ENCODE measurements around the gene CYP11A1. TPM values are rescaled to one million over a fixed set of nuclear protein-coding genes. Genes with fewer than 3 reads are reported as not detected.

The CYP11A1 gene
- total RNA-seq, 4 donors from 2014 or later = 0.67 to 3.7 (median 2.7) TPM

DNA sequence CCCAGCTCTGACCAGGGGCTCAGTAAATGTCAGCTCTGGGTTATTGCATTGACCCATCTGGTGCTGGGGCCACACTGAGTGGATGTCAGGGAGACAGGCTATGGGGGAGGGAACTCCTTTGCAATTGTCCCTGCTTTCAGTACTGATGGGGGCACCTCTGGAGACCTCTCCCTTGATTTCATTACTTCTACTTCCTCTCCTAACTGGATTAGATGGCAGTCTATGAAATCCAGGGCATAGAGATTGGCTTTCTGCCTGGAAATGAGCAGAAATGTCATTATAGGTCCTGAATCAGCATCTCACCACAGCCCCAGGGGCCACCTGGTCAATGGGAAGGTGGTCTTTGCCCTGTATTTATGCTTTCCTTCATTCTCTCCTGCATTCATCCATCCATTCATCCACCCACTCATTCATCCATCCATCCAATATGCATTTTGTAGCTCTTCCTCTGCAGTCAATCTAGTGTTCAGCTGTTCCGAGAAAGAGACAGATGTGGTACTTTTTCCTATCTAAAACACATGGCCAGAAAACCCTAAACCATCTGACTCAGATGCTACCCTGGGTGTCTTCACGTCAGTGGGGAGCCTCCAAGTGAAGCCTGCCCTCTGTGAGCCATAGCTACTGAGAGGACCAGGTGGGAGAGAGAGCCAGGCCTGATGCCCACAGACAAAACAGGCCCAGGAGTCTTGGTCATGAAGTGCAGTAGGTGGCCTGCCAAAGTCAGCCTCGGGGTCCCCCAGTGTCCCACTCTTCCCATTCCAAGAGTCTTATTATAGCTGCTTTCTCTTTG is 74.2 kb downstream of the CYP11A1 start:
- TF ChIP-seq EP300 (IDR thresholded peaks at IDR 0.05) (no peak), POLR2A (IDR thresholded peaks at IDR 0.05) (no peak), POLR2AphosphoS5 (IDR thresholded peaks at IDR 0.05) (no peak)
- TF ChIP-seq, protein P1, sequence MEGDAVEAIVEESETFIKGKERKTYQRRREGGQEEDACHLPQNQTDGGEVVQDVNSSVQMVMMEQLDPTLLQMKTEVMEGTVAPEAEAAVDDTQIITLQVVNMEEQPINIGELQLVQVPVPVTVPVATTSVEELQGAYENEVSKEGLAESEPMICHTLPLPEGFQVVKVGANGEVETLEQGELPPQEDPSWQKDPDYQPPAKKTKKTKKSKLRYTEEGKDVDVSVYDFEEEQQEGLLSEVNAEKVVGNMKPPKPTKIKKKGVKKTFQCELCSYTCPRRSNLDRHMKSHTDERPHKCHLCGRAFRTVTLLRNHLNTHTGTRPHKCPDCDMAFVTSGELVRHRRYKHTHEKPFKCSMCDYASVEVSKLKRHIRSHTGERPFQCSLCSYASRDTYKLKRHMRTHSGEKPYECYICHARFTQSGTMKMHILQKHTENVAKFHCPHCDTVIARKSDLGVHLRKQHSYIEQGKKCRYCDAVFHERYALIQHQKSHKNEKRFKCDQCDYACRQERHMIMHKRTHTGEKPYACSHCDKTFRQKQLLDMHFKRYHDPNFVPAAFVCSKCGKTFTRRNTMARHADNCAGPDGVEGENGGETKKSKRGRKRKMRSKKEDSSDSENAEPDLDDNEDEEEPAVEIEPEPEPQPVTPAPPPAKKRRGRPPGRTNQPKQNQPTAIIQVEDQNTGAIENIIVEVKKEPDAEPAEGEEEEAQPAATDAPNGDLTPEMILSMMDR (IDR thresholded peaks at IDR 0.05) = no peak

DNA sequence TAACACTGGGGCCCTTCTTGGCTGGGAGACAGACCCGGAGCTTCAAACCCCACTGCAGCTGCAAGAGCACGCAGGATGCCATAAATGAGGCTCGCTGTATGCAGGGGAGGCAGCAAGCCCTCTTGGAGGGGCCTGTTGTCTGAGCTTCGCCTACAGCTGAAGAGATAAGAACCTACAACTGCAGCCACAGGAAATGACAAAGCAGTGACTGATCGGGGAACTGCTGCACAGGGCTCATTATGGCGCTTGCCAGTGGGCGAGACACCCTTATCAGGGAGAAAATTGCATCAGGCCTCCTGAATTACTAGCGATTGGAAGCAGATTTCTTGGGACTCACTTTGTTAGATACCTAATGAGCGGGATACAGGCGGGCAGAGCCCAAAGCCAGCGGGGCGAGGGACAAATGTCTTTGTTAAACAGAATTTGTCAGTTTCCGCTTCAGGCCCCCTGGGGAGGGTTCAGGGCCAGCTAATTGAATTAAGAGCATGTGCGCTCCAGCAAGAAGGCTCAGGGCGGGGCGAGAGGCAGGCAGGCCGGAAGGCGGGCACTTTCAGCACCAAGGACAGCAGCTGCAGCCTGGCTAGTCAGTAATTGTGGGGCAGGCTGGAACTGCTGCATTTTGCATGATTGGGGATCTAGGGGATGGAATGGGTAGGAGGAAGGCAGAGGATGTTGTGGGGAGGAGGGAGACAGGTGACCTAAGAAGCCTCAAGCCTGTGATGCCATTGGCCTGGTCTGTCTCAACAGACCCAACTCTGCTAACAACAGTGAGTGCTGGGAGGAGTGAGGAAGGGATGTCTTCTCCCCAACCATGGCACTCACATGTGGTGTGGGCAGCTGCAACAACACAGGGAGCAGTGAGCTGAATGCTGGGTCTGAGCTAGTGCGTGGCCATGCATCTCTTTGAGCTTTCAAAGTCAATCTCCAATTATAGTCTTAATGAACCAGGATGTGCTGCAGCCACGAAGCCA is 76.1 kb downstream of the CYP11A1 start:
- H3K27ac ChIP-seq = no peak overlapping the region

More for the DNA sequence above, 74.2 kb downstream of the CYP11A1 start:
- 65 to 85% methylated on average over 2 of the region's 3 CpGs for WGBS, 2 donors (ENCODE audit: low coverage in 1 of 2)
- Histone ChIP-seq H3K9me3 (no peaks in the 10 kb centered on the region), H3K4me1 (peaks cover 0 to 7% (median 0%) of the 10 kb centered on the region in 3 donors), H3K4me3 (no peak overlapping the region), H3K36me3 (no peaks in the 10 kb centered on the region), H3K27ac (no peak overlapping the region), H3K27me3 (peaks cover 57% of the 10 kb centered on the region)
- ATAC-seq = no peak

DNA sequence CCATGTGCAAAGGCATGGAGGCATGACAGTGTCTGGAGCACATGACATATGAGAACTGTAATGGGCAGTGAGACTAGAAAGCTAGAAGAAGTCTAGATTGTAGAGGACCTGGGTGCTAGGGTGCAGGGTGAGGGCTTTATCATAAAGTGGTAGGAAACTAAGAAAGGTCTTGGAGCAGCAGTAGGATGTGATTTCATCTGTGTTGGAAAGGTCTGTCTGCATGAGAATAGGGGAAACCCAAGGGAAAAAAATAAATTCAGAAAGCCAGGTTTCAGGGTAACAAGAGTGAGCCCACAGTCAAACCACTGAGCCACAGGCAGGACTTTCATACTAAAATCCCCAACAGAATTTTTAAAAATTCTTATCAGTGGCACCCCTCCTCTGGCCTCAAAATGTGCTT is 76.8 kb downstream of the CYP11A1 start:
- H3K27me3 ChIP-seq = peaks cover 47% of the 10 kb centered on the region
- H3K4me3 ChIP-seq = no peak overlapping the region
- peaks cover 0 to 7% (median 0%) of the 10 kb centered on the region in 3 donors for H3K4me1 ChIP-seq
- H3K36me3 ChIP-seq = no peaks in the 10 kb centered on the region
- no peak overlapping the region for H3K27ac ChIP-seq
- TF ChIP-seq POLR2AphosphoS5 (IDR thresholded peaks at IDR 0.05) = no peak
- no peak for TF ChIP-seq POLR2A (IDR thresholded peaks at IDR 0.05)
- TF ChIP-seq EP300 (IDR thresholded peaks at IDR 0.05) = no peak
- TF ChIP-seq, protein P1 (IDR thresholded peaks at IDR 0.05) = no peak
- H3K9me3 ChIP-seq = no peaks in the 10 kb centered on the region
- ATAC-seq = no peak

More for the DNA sequence above, 76.1 kb downstream of the CYP11A1 start:
- Histone ChIP-seq H3K36me3 (no peaks in the 10 kb centered on the region), H3K27me3 (peaks cover 54% of the 10 kb centered on the region), H3K4me3 (no peak overlapping the region), H3K4me1 (peaks cover 0 to 7% (median 0%) of the 10 kb centered on the region in 3 donors), H3K9me3 (no peaks in the 10 kb centered on the region)
- TF ChIP-seq POLR2A (IDR thresholded peaks at IDR 0.05) (no peak), EP300 (IDR thresholded peaks at IDR 0.05) (no peak), POLR2AphosphoS5 (IDR thresholded peaks at IDR 0.05) (no peak)
- TF ChIP-seq, protein P1 (IDR thresholded peaks at IDR 0.05) = no peak
- WGBS, 2 donors (ENCODE audit: low coverage in 1 of 2) = 0 to 7% methylated on average over 1 to 5 of the region's 20 CpGs
- peak; percentile 58 for ATAC-seq

DNA sequence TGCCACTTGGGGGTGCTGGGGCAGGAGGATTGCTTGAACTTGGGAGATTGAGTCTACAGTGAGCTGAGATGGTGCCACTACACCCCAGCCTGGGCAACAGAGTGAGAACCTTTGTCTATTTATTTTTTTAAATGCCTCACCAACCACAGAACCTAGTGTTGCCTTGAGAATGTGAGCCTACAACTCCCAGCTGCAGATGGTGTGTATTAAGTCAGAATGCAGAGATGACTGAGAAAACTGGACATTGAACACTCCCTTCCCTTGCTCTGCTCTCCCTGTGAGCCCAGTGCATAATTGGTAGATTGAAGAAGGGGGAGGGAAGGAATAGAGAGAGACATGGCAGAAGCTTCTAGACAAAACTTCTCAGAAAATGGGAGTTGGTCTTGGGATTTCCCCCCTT is 77.8 kb downstream of the CYP11A1 start:
- ATAC-seq = no peak
- Histone ChIP-seq H3K4me3 (no peak overlapping the region), H3K27ac (no peak overlapping the region), H3K4me1 (peaks cover 0 to 7% (median 0%) of the 10 kb centered on the region in 3 donors), H3K9me3 (no peaks in the 10 kb centered on the region), H3K36me3 (no peaks in the 10 kb centered on the region), H3K27me3 (peaks cover 43% of the 10 kb centered on the region)
- TF ChIP-seq POLR2AphosphoS5 (IDR thresholded peaks at IDR 0.05) (no peak), EP300 (IDR thresholded peaks at IDR 0.05) (no peak), POLR2A (IDR thresholded peaks at IDR 0.05) (no peak)
- TF ChIP-seq, protein P1 (IDR thresholded peaks at IDR 0.05) = no peak

Small RNAs within 50 kb of the gene (small RNA-seq; reads per million reads assigned to genes)
- gene MIR6881 = 0 reads per million in 4 donors

Other genes starting within 250 kb of the CYP11A1 start
- gene ISLR2, start 237.1 kb downstream of the CYP11A1 start, total RNA-seq = 1 to 10 TPM in 3 of 4 donors, under 1 TPM in 1; 0.54 to 5.4 (median 1.5) TPM
- 100 to 1,000 TPM in 2 of 4 donors, 10 to 100 TPM in 2; 52.6 to 152 (median 89.5) TPM for gene ISLR, start 193.9 kb downstream of the CYP11A1 start, total RNA-seq
- under 1 TPM in 1 of 4 donors, not detected in 3; 0.12 TPM for gene STRA6, start 164.9 kb downstream of the CYP11A1 start, total RNA-seq
- gene CCDC33, start 131.3 kb downstream of the CYP11A1 start, total RNA-seq = not detected
- gene SEMA7A, start 66.3 kb upstream of the CYP11A1 start, total RNA-seq = 1 to 10 TPM in 3 of 4 donors, under 1 TPM in 1; 0.93 to 2.7 (median 1.8) TPM
- gene UBL7, start 93.5 kb upstream of the CYP11A1 start, total RNA-seq = 10 to 100 TPM; 47.9 to 60.0 (median 52.0) TPM
- 1 to 10 TPM; 2.9 to 8.4 (median 6.9) TPM for gene ARID3B, start 173.6 kb upstream of the CYP11A1 start, total RNA-seq
- gene CLK3, start 248.2 kb upstream of the CYP11A1 start, total RNA-seq = 100 to 1,000 TPM in 1 of 4 donors, 10 to 100 TPM in 3; 62.8 to 108 (median 82.5) TPM

Data from gastroesophageal sphincter (tissue), 4 donors.